Measurements from ENCODE around the gene ARTN.

Gene ARTN

GRCh38 chr1:43971336-43971980 is 37.9 kb downstream of the ARTN start:
- DNase-seq (ENCODE audit: low spot score) = no peak

- no peak for DNase-seq (ENCODE audit: low spot score)
Observed at GRCh38 chr1:43973981-43974442, 40.4 kb downstream of the ARTN start.

GRCh38 chr1:43974443-43975248 is 41.0 kb downstream of the ARTN start, which contains the start of gene ATP6V0B:
Gene ATP6V0B, plus strand, starts transcription at chr1:43974960. Its CDS starts 81 bp downstream, at chr1:43975041.
- DNase-seq (ENCODE audit: low spot score) = peak; percentile 97

GRCh38 chr1:43975249-43975961 is 41.8 kb downstream of the ARTN start:
- no peak for DNase-seq (ENCODE audit: low spot score)

GRCh38 chr1:43976045-43976444 is 42.4 kb downstream of the ARTN start:
- no peak for DNase-seq (ENCODE audit: low spot score)

- no peak for DNase-seq (ENCODE audit: low spot score)
Observed at GRCh38 chr1:43976890-43977289, 43.3 kb downstream of the ARTN start.

GRCh38 chr1:43977376-43978263 is 44.0 kb downstream of the ARTN start:
- no peak for DNase-seq (ENCODE audit: low spot score)

- no peak for DNase-seq (ENCODE audit: low spot score)
Observed at GRCh38 chr1:43978264-43978550, 44.6 kb downstream of the ARTN start.

GRCh38 chr1:43978551-43979260 is 45.1 kb downstream of the ARTN start, which contains the start of gene B4GALT2:
Gene B4GALT2, plus strand, starts transcription at chr1:43979210. Its CDS starts 1,951 bp downstream, at chr1:43981161.
- DNase-seq (ENCODE audit: low spot score) = peak; percentile 82

- DNase-seq (ENCODE audit: low spot score) = no peak
Observed at GRCh38 chr1:43979261-43979527, 45.6 kb downstream of the ARTN start.

- DNase-seq (ENCODE audit: low spot score) = no peak
Observed at GRCh38 chr1:43979528-43980254, 46.1 kb downstream of the ARTN start.

- no peak for DNase-seq (ENCODE audit: low spot score)
Observed at GRCh38 chr1:43980255-43981134, 46.9 kb downstream of the ARTN start.

- DNase-seq (ENCODE audit: low spot score) = no peak
Observed at GRCh38 chr1:43981135-43981491, 47.5 kb downstream of the ARTN start.

- DNase-seq (ENCODE audit: low spot score) = no peak
Observed at GRCh38 chr1:43981636-43982035, 48.0 kb downstream of the ARTN start.

- DNase-seq (ENCODE audit: low spot score) = no peak
Observed at GRCh38 chr1:43982241-43982640, 48.6 kb downstream of the ARTN start.

- no peak for DNase-seq (ENCODE audit: low spot score)
Observed at GRCh38 chr1:43982808-43983207, 49.2 kb downstream of the ARTN start.

- no peak for DNase-seq (ENCODE audit: low spot score)
Observed at GRCh38 chr1:43983253-43983899, 49.8 kb downstream of the ARTN start.

- no peak for DNase-seq (ENCODE audit: low spot score)
Observed at GRCh38 chr1:43984855-43985254, 51.3 kb downstream of the ARTN start.

GRCh38 chr1:43985984-43986595 is 52.5 kb downstream of the ARTN start:
- no peak for DNase-seq (ENCODE audit: low spot score)
